HCT116 (cell line): ENCODE results near the gene LYRM4. TPM values are rescaled to one million over a fixed set of nuclear protein-coding genes. Genes with fewer than 3 reads are reported as not detected.

Source experiments
- ATAC-seq: fragments of 200-7000 bp; cut with Tn5 transposase; 2 replicates; pipeline ENCODE4 v1.9.1; 2020; ENCODE audit warnings: mild to moderate bottlenecking, moderate library complexity
- BruUV-seq: library from RNA; stranded (reverse); fragments of 400-500 nt; replicated peaks from 2 replicates; lab custom pipeline; 2021; lab: Mats Ljungman, UMichigan
- CTCF ChIA-PET: fragments of 300-600 bp; sonication (Branson Sonifier 250); formaldehyde crosslinking; loops from one replicate; lab custom pipeline; 2021; ENCODE audit warnings: antibody characterized with exemption; lab: Charles Lee
- POLR2A ChIA-PET: fragments of 300-600, 350-600 bp; sonication (Branson Sonifier 250); formaldehyde crosslinking; loops from one replicate; lab custom pipeline; 2021; ENCODE audit warnings: antibody characterized with exemption; lab: Charles Lee
- RAD21 ChIA-PET, 2 experiments: fragments of 300-600 bp; sonication (Branson Sonifier 250); formaldehyde crosslinking; loops; one replicate each; lab custom pipeline; 2023; ENCODE audit warnings: low total read pairs in 2 of 2; ENCODE audit not compliant: uncharacterized antibody in 2 of 2, unreplicated experiment in 2 of 2, low non-redundant PET in 1 of 2; lab: Charles Lee
- DNase-seq: peaks from one replicate; pipeline ENCODE4 v3.0.0-alpha.2; 2010; ENCODE audit warnings: low read depth, low spot score
- H2AFZ ChIP-seq: fragments of 200-600 bp; shearing (Covaris generic), sonication (generic); 2 replicates; pipeline ENCODE4 v1.6.1; 2017; ENCODE audit warnings: low read depth, mixed run types, mixed read lengths, antibody characterized with exemption, low read length; ENCODE audit not compliant: poor library complexity, severe bottlenecking
- H3K27ac ChIP-seq: 2 replicates; pipeline ENCODE4 v1.5.1; 2012; ENCODE audit warnings: low read depth, low read length
- H3K27me3 ChIP-seq: fragments of 200-600 bp; sonication (generic); 2 replicates; pipeline ENCODE4 v1.6.1; 2016; ENCODE audit warnings: mixed run types, low read length, mixed read lengths; ENCODE audit not compliant: insufficient read depth
- H3K36me3 ChIP-seq, 2 experiments: fragments of 200-500 bp in 1 of 2; fragments of 200-600 bp in 1 of 2; sonication (Bioruptor generic) in 1 of 2; sonication (generic) in 1 of 2; 2 replicates each; pipeline versions ENCODE4 v1.5.1 to v1.6.1; 2014 to 2016; ENCODE audit warnings: low read length in 2 of 2, inconsistent platforms in 1 of 2, mixed read lengths in 1 of 2, mixed run types in 1 of 2; ENCODE audit not compliant: insufficient read depth in 2 of 2, control insufficient read depth in 1 of 2
- H3K4me1 ChIP-seq, 2 experiments: fragments of 200-600 bp in 1 of 2; sonication (generic) in 1 of 2; 2 replicates each; pipeline versions ENCODE4 v1.5.1 to v1.6.1; 2012 to 2017; ENCODE audit warnings: low read length in 2 of 2, inconsistent platforms in 1 of 2, mild to moderate bottlenecking in 1 of 2, mixed read lengths in 1 of 2, mixed run types in 1 of 2, moderate library complexity in 1 of 2; ENCODE audit not compliant: insufficient read depth in 2 of 2, control insufficient read depth in 1 of 2
- H3K4me2 ChIP-seq: fragments of 200-600 bp; sonication (generic); 2 replicates; pipeline ENCODE4 v1.6.1; 2017; ENCODE audit warnings: mixed run types, low read length, mixed read lengths
- H3K4me3 ChIP-seq, 2 experiments: fragments of 200-600 bp in 1 of 2; sonication (generic) in 1 of 2; replicated peaks in 1 of 2; 2 replicates each; pipeline ENCODE4 v1.5.1; 2011 to 2016; ENCODE audit warnings: low read length in 2 of 2, control low read depth in 1 of 2, low read depth in 1 of 2, mild to moderate bottlenecking in 1 of 2, mixed read lengths in 1 of 2, mixed run types in 1 of 2
- H3K79me2 ChIP-seq: fragments of 200-600 bp; sonication (generic); 2 replicates; pipeline ENCODE4 v1.6.1; 2017; ENCODE audit warnings: mild to moderate bottlenecking, mixed run types, low read length, moderate library complexity, mixed read lengths; ENCODE audit not compliant: insufficient read depth
- H3K9ac ChIP-seq: fragments of 200-600 bp; sonication (generic); 2 replicates; pipeline ENCODE4 v1.6.1; 2016; ENCODE audit warnings: low read length, mixed read lengths
- H3K9me2 ChIP-seq: fragments of 200-600 bp; sonication (generic), shearing (Covaris generic); 2 replicates; pipeline ENCODE4 v1.6.1; 2017; ENCODE audit warnings: mixed run types, mild to moderate bottlenecking, moderate library complexity; ENCODE audit not compliant: insufficient read depth
- H3K9me3 ChIP-seq, 2 experiments: fragments of 200-500 bp in 1 of 2; fragments of 200-600 bp in 1 of 2; sonication (Bioruptor generic) in 1 of 2; sonication (generic) in 1 of 2; 2 replicates each; pipeline ENCODE4 v1.6.1; 2014 to 2017; ENCODE audit warnings: low read length in 2 of 2, mixed read lengths in 2 of 2, inconsistent platforms in 1 of 2, low read depth in 1 of 2, mild to moderate bottlenecking in 1 of 2, mixed run types in 1 of 2, moderate library complexity in 1 of 2; ENCODE audit not compliant: control insufficient read depth in 1 of 2, insufficient read depth in 1 of 2
- H4K20me1 ChIP-seq: fragments of 200-600 bp; sonication (generic), shearing (Covaris generic); 2 replicates; pipeline ENCODE4 v1.6.1; 2017; ENCODE audit warnings: mixed run types, mild to moderate bottlenecking, moderate library complexity; ENCODE audit not compliant: insufficient read depth
- ATF3 ChIP-seq: IDR thresholded peaks from 2 replicates; pipeline ENCODE4 v1.6.1; 2012
- CBX3 ChIP-seq: IDR thresholded peaks from 2 replicates; pipeline ENCODE4 v1.6.1; 2012; ENCODE audit warnings: low read depth
- CEBPB ChIP-seq: IDR thresholded peaks from 2 replicates; pipeline ENCODE4 v1.6.1; 2012; ENCODE audit warnings: low read depth
- EGR1 ChIP-seq: IDR thresholded peaks from 2 replicates; pipeline ENCODE4 v1.6.1; 2012; ENCODE audit warnings: low read depth
- ELF1 ChIP-seq: IDR thresholded peaks from 2 replicates; pipeline ENCODE4 v1.6.1; 2012; ENCODE audit warnings: low read depth, borderline replicate concordance
- EZH2 ChIP-seq: fragments of 200-600 bp; sonication (generic); IDR thresholded peaks from 2 replicates; pipeline ENCODE4 v1.6.1; 2017; ENCODE audit warnings: antibody characterized with exemption, mixed run types
- EZH2phosphoT487 ChIP-seq: fragments of 200-600 bp; IDR thresholded peaks from 2 replicates; pipeline ENCODE4 v1.6.1; 2018; ENCODE audit warnings: antibody characterized with exemption, borderline replicate concordance
- FOSL1 ChIP-seq: IDR thresholded peaks from 2 replicates; pipeline ENCODE4 v1.6.1; 2012; ENCODE audit warnings: low read depth
- JUND ChIP-seq: IDR thresholded peaks from 2 replicates; pipeline ENCODE4 v1.6.1; 2012
- POLR2A ChIP-seq: IDR thresholded peaks from 2 replicates; pipeline ENCODE4 v1.7.0; 2011; ENCODE audit warnings: borderline replicate concordance; ENCODE audit not compliant: insufficient read depth, insufficient read length; ENCODE audit errors: extremely low read depth
- POLR2AphosphoS5 ChIP-seq: IDR thresholded peaks from 2 replicates; pipeline ENCODE4 v1.6.1; 2011; ENCODE audit warnings: mild to moderate bottlenecking, low read depth, low read length, moderate library complexity
- REST ChIP-seq: IDR thresholded peaks from 2 replicates; pipeline ENCODE4 v1.6.1; 2012; ENCODE audit warnings: low read depth
- SIN3A ChIP-seq: IDR thresholded peaks from 2 replicates; pipeline ENCODE4 v1.6.1; 2012; ENCODE audit warnings: low read depth
- YY1 ChIP-seq: IDR thresholded peaks from 2 replicates; pipeline ENCODE4 v1.6.1; 2011; ENCODE audit warnings: low read length, low read depth, moderate library complexity, mild to moderate bottlenecking; ENCODE audit not compliant: insufficient replicate concordance; ENCODE audit errors: extremely low read depth
- ZFX ChIP-seq: fragments of 450-650 bp; IDR thresholded peaks from 2 replicates; pipeline ENCODE4 v1.6.1; 2017
- intact Hi-C: fragments of 100-400 bp; cut with micrococcal nuclease; formaldehyde crosslinking; loops from 2 replicates; pipeline ENCODE4 v1.10.0; 2022
- total RNA-seq: library from RNA; stranded (reverse); gene quantifications from one replicate; pipeline ENCODE4 v1.2.1, GENCODE V29; 2021; ENCODE audit not compliant: unreplicated experiment

LYRM4 gene
- total RNA-seq, 1 experiment from 2014 or later = 30.1 TPM

GRCh38 chr6:5211492-5211891, 49.3 kb downstream of the LYRM4 start:
- Histone ChIP-seq H4K20me1 (no peaks in the 10 kb centered on the region), H3K27ac (no peak overlapping the region), H2AFZ (no peak overlapping the region), H3K9me3 (no peaks in the 10 kb centered on the region), H3K9ac (no peak overlapping the region), H3K27me3 (no peaks in the 10 kb centered on the region), H3K4me3 (no peak overlapping the region), H3K79me2 (no peaks in the 10 kb centered on the region), H3K36me3 (peaks cover 2 to 5% of the 10 kb centered on the region in 2 experiments; a peak in 1 of 4 replicates), H3K9me2 (no peaks in the 10 kb centered on the region), H3K4me1 (no peaks in the 10 kb centered on the region), H3K4me2 (no peak overlapping the region)
- ATAC-seq (no peak), DNase-seq (no peak)
- intact Hi-C loops = no loop called here
- TF ChIP-seq JUND = no peak
- TF ChIP-seq EZH2 = no peak
- no peak for TF ChIP-seq POLR2AphosphoS5
- no peak for TF ChIP-seq REST
- TF ChIP-seq ELF1 = no peak
- no peak for TF ChIP-seq CEBPB
- TF ChIP-seq ZFX = no peak
- TF ChIP-seq POLR2A = no peak
- TF ChIP-seq ATF3 = no peak
- TF ChIP-seq FOSL1 = no peak
- no peak for TF ChIP-seq CBX3
- TF ChIP-seq EGR1 = no peak
- TF ChIP-seq YY1 = no peak
- no peak for TF ChIP-seq EZH2phosphoT487
- no peak for TF ChIP-seq SIN3A
- ChIA-PET POLR2A (no interaction called here), CTCF (no interaction called here), RAD21 (no interaction called here)
- BruUV-seq = no TSS peak
